Heart right ventricle (tissue), 16 donors: ENCODE results near the gene COLEC11. TPM values are rescaled to one million over a fixed set of nuclear protein-coding genes. Genes with fewer than 3 reads are reported as not detected.

Experiments used
- ATAC-seq, 8 donors: fragments of 200-7000 bp; cut with Tn5 transposase; one replicate each; pipeline ENCODE4 v1.9.1; 2020; ENCODE audit warnings: mild to moderate bottlenecking in 8 of 8, moderate library complexity in 8 of 8, moderate number of reproducible peaks in 1 of 8
- DNase-seq, 2 donors: peaks; one replicate each; pipeline ENCODE4 v3.0.0-alpha.2; 2020
- H3K27ac ChIP-seq, 10 donors: fragments of 200-600 bp; sonication (generic) in 2 of 10; one replicate each; pipeline versions ENCODE4 v1.5.0 to v1.8.0; 2020 to 2022; ENCODE audit warnings: mild to moderate bottlenecking in 3 of 10
- H3K27me3 ChIP-seq, 7 donors: fragments of 200-600 bp; one replicate each; pipeline ENCODE4 v1.8.0; 2021 to 2022; ENCODE audit warnings: mild to moderate bottlenecking in 2 of 7
- H3K36me3 ChIP-seq, 9 donors: fragments of 200-600 bp; sonication (generic) in 1 of 9; one replicate each; pipeline versions ENCODE4 v1.5.0 to v1.8.0; 2020 to 2022; ENCODE audit warnings: mild to moderate bottlenecking in 2 of 9
- H3K4me1 ChIP-seq, 9 donors: fragments of 200-600 bp; sonication (generic) in 1 of 9; one replicate each; pipeline versions ENCODE4 v1.5.0 to v1.8.0; 2020 to 2022; ENCODE audit warnings: mild to moderate bottlenecking in 4 of 9
- H3K4me3 ChIP-seq, 10 donors: fragments of 200-600 bp; sonication (generic) in 2 of 10; one replicate each; pipeline versions ENCODE4 v1.5.0 to v1.8.0; 2020 to 2022; ENCODE audit warnings: mild to moderate bottlenecking in 7 of 10, moderate library complexity in 2 of 10
- H3K9me3 ChIP-seq, 11 donors: fragments of 200-600 bp in 10 of 11; sonication (generic) in 2 of 11; one replicate each; pipeline versions ENCODE4 v1.5.0 to v1.8.0; 2013 to 2022; ENCODE audit warnings: mild to moderate bottlenecking in 2 of 11, control low read depth in 1 of 11, moderate library complexity in 1 of 11
- WGBS, 2 donors: extraction: QIAGEN DNeasy Blood & Tissue Kit; methylation state at CpG; one replicate each; pipeline ENCODE4 v1.1.7; 2013; ENCODE audit warnings: inconsistent platforms in 1 of 2; 5-methylcytosine and 5-hydroxymethylcytosine counted together
- intact Hi-C, 10 donors: fragments of 100-400 bp; cut with DNase I; formaldehyde crosslinking; loops; one replicate each; pipeline versions ENCODE4 v1.11.1 to v1.14.2; 2022
- polyA plus RNA-seq, 2 donors: library from polyadenylated mRNA; stranded (reverse); fragments of 200-250 nt; gene quantifications; one replicate each; pipeline ENCODE4 v1.2.3, GENCODE V29; 2013
- total RNA-seq, 10 donors: library from RNA; stranded (reverse); fragmentation: NEBNext Ultra II Directional in 3 of 10; extraction: Animal tissue kit (Norgen Biotek cat#: 25700) in 3 of 10; gene quantifications; one replicate each; pipeline versions ENCODE4 v1.2.1 to v1.2.4, GENCODE V29; 2021 to 2023
- TF ChIP-seq, protein P1 (sequence below), 9 donors: fragments of 200-600 bp; sonication (generic) in 2 of 9; IDR thresholded peaks; one replicate each; pipeline versions ENCODE4 v1.5.0 to v1.8.0; 2021 to 2022; ENCODE audit warnings: antibody characterized with exemption in 9 of 9, mild to moderate bottlenecking in 5 of 9, moderate library complexity in 1 of 9
- donor health status: Arrhythmogenic right ventricular cardiomyopathy.
- donor health status: ischemic (EF 13 %, LVEDD 7.1; RV severe dilation, severe dysfunction).
- donor health status: healthy with polysubstance abuse.
- donor health status: DM: no; HTN: yes; CAD: no.
- donor health status: DM: no; HTN: no; CAD: no.
- donor health status: ischemic (EF 25% LVEDD 6.9; RV normal size, moderate dysfunction).
- donor health status: ischemic (EF 25% LVEDD 5.7; RV mildly dilated, moderate dysfunction).
- donor health status: healthy.
- donor health status: DM: yes; HTN: yes; CAD: no.
- donor health status: Ischemic cardiomyopathy.
- donor health status: ischemic (EF 35%, LVEDD 5.7; RV mildly dilated, moderate dysfunction).
- donor health status: nonischemic (EF 11% LVEDD 7.7; RV severe dilation, severe dysfunction).
- donor health status: DM: yes; HTN: yes; CAD: no.
- donor health status: PGD.
- donor health status: ischemic (EF 29% LVEDD 5.4; RV normal size, mild dysfunction).
- donor health status: nonischemic (EF 23%, LVEDD 6.1; RV moderate dilation, normal function).

The COLEC11 gene
- total and polyA plus RNA-seq, 12 donors = 2.0 to 26.7 (median 5.2) TPM

DNA sequence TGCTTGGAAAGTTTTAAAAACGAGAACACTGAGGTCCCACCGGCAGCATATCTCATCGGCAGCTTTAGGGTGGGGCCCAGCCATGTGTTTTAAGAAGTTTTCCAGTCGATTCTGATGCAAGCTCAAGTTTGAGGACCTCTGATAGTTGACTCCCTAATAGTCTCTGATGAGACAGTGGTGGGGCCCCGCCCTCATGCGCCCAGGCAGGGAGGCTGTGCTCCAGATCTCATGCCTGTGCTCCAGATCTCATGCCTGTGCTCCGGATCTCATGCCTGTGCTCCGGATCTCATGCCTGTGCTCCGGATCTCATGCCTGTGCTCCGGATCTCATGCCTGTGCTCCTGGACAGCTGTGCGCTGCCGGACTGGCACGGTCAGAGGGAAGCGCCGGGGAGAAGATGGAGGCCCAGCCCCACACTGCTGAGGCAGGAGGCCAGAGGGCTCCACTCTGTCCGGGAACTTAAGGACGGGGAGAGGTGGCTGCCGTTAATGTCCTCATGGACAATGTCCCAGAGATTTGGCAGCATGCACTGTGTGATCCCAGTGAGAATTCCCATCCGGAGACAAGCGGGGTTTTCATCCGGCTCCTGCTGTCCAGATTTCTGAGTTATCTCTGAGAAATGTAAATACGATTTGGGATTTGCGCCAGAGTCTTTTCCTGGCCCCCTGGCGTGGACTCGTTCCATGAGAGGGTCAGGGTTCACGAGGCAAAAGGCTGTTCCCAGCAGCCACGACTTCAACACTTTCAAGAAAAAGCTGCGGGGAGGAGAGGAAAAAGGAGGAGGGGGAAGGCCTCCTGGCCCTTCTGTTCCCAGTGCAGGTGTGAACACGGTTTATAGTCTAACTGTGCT lies 9.4 kb upstream of the COLEC11 start:
- Histone ChIP-seq H3K4me1 (peaks cover 3 to 27% (median 20%) of the 10 kb centered on the region in 9 donors), H3K9me3 (no peaks in the 10 kb centered on the region), H3K36me3 (peaks cover 0 to 41% (median 13%) of the 10 kb centered on the region in 9 donors), H3K4me3 (peak overlapping the region in 7 of 10 donors; percentile 3 to 43 (median 22)), H3K27ac (peak overlapping the region; percentile 68 to 89 (median 77)), H3K27me3 (no peaks in the 10 kb centered on the region)
- intact Hi-C loops = loop anchor here in 3 of 10 donors (5.0 to 10.0 kb wide), 2 partner anchors 42 to 69 kb away; partner anchors contain the start of gene ALLC (in 1 of the 3)
- 33 to 37% methylated on average over 29 of the region's 29 CpGs for WGBS, 2 donors
- DNase-seq (peak; percentile 68 to 86), ATAC-seq (peak; percentile 87 to 95 (median 92))
- TF ChIP-seq, protein P1, sequence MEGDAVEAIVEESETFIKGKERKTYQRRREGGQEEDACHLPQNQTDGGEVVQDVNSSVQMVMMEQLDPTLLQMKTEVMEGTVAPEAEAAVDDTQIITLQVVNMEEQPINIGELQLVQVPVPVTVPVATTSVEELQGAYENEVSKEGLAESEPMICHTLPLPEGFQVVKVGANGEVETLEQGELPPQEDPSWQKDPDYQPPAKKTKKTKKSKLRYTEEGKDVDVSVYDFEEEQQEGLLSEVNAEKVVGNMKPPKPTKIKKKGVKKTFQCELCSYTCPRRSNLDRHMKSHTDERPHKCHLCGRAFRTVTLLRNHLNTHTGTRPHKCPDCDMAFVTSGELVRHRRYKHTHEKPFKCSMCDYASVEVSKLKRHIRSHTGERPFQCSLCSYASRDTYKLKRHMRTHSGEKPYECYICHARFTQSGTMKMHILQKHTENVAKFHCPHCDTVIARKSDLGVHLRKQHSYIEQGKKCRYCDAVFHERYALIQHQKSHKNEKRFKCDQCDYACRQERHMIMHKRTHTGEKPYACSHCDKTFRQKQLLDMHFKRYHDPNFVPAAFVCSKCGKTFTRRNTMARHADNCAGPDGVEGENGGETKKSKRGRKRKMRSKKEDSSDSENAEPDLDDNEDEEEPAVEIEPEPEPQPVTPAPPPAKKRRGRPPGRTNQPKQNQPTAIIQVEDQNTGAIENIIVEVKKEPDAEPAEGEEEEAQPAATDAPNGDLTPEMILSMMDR (IDR thresholded peaks at IDR 0.05) = no peak

DNA sequence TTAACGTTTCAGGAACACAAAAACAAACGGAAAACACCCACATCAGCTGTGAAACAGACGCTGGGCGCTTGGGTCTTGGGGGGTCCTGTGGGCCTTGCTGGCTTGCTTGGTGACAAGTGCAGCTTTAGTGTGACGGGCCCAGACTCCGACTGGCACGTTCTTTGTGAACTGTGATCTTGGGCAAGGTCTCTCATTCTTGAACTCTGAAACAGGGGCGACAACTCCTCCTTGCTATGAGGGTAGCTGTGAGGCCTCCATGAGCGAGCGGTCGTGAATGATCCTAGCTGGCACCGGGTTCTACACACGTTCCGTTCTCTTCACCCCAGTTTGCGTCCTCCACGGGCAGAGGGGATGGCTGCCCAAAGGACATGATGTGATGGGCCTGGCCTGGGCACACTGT lies 8.7 kb upstream of the COLEC11 start:
- H3K27me3 ChIP-seq = no peaks in the 10 kb centered on the region
- no peak for DNase-seq
- peaks cover 0 to 34% (median 6%) of the 10 kb centered on the region in 9 donors for H3K36me3 ChIP-seq
- peak overlapping the region; percentile 68 to 89 (median 77) for H3K27ac ChIP-seq
- ATAC-seq = no peak
- intact Hi-C loops = loop anchor here in 3 of 10 donors (5.0 to 10.0 kb wide), 2 partner anchors 41 to 69 kb away; partner anchors contain the start of gene ALLC (in 1 of the 3)
- H3K4me1 ChIP-seq = peaks cover 3 to 27% (median 20%) of the 10 kb centered on the region in 9 donors
- TF ChIP-seq, protein P1 (IDR thresholded peaks at IDR 0.05) = no peak
- no peaks in the 10 kb centered on the region for H3K9me3 ChIP-seq
- WGBS, 2 donors = 84 to 85% methylated on average over 16 of the region's 16 CpGs
- peak overlapping the region in 2 of 10 donors; percentile 27 to 43 for H3K4me3 ChIP-seq

- Histone ChIP-seq H3K4me1 (peaks cover 3 to 27% (median 20%) of the 10 kb centered on the region in 9 donors), H3K27ac (no peak overlapping the region), H3K9me3 (no peaks in the 10 kb centered on the region), H3K36me3 (peaks cover 0 to 26% (median 0%) of the 10 kb centered on the region in 9 donors), H3K27me3 (no peaks in the 10 kb centered on the region), H3K4me3 (no peak overlapping the region)
- WGBS, 2 donors = 57 to 79% methylated on average over 5 of the region's 5 CpGs
- TF ChIP-seq, protein P1 (IDR thresholded peaks at IDR 0.05) = no peak
- intact Hi-C loops = loop anchor here in 3 of 10 donors (5.0 to 10.0 kb wide), 2 partner anchors 40 to 68 kb away; partner anchors contain the start of gene ALLC (in 1 of the 3)
- ATAC-seq (no peak), DNase-seq (no peak)
These were observed 7.9 kb upstream of the COLEC11 start for GRCh38 chr2:3587021-3587420.

DNA sequence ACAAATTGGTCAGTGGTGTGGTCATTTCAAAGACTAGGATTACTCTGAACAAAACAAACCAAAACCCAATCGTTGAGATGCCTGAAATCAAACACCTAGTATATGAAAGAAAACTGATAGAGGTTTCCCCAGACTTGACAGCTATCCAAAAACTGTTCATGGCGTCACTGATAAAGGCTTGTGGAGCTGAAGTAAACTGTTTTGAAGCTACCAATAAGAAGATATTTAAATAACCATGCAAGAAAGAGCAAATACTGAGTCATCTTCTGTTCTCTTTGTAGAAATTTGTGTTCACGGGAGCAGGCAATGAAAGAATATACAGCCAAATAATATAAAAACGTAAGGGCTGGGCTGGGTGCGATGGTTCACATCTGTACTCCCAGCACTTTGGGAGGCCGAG lies 7.5 kb upstream of the COLEC11 start:
- DNase-seq (no peak), ATAC-seq (no peak)
- Histone ChIP-seq H3K36me3 (peaks cover 0 to 21% (median 0%) of the 10 kb centered on the region in 9 donors), H3K4me3 (no peak overlapping the region), H3K27ac (no peak overlapping the region), H3K4me1 (peaks cover 3 to 27% (median 20%) of the 10 kb centered on the region in 9 donors), H3K27me3 (no peaks in the 10 kb centered on the region), H3K9me3 (no peaks in the 10 kb centered on the region)
- intact Hi-C loops = loop anchor here in 3 of 10 donors (5.0 to 10.0 kb wide), 2 partner anchors 40 to 67 kb away; partner anchors contain the start of gene ALLC (in 1 of the 3)
- 74% methylated on average over 6 of the region's 6 CpGs for WGBS, 2 donors
- TF ChIP-seq, protein P1 (IDR thresholded peaks at IDR 0.05) = no peak
